ENCODE results near the gene IFI35. TPM values are rescaled to one million over a fixed set of nuclear protein-coding genes. Genes with fewer than 3 reads are reported as not detected.
A peak's percentile ranks its signal among the peaks of the same experiment; 100 is the strongest.
"Not testable (repeated sequence)": the region's sequence is repeated elsewhere in the genome, so short reads cannot be mapped to it uniquely, and the experiment has no call there.

IFI35 gene
- polyA plus RNA-seq (2013, experiment 1 of 2; ENCODE audit: insufficient read length) = 16.7 TPM
- 19.3 TPM for polyA plus RNA-seq (2013, experiment 2 of 2; ENCODE audit: insufficient read length)

GRCh38 chr17:43006639-43007551, at the start of gene IFI35:
IFI35 (plus strand) TSS chr17:43006784; CDS start chr17:43006948, 164 bp downstream.
- DNase-seq = peak; percentile 80

- peak; percentile 92 for DNase-seq
These were observed 42.2 kb upstream of the IFI35 start, which contains the start of gene AARSD1 for GRCh38 chr17:42964161-42964932. AARSD1 (minus strand) TSS chr17:42964454; CDS start chr17:42964440, 14 bp downstream.

GRCh38 chr17:42967925-42968324, 38.7 kb upstream of the IFI35 start:
- no peak for DNase-seq

GRCh38 chr17:42969001-42969581, 37.5 kb upstream of the IFI35 start:
- DNase-seq = peak; percentile 7

- DNase-seq = no peak
These were observed 35.0 kb upstream of the IFI35 start for GRCh38 chr17:42971589-42971988.

- DNase-seq = not testable (repeated sequence)
These were observed 33.3 kb upstream of the IFI35 start for GRCh38 chr17:42973323-42973722.

GRCh38 chr17:42975265-42975664, 31.3 kb upstream of the IFI35 start:
- DNase-seq = no peak

- DNase-seq = not testable (repeated sequence)
These were observed 30.9 kb upstream of the IFI35 start for GRCh38 chr17:42975701-42976100.

GRCh38 chr17:42979511-42980273, 26.9 kb upstream of the IFI35 start, which contains the start of gene PTGES3L:
PTGES3L (minus strand) TSS chr17:42980080; CDS start chr17:42980053, 27 bp downstream.
- peak; percentile 59 for DNase-seq

GRCh38 chr17:42980274-42980765, 26.3 kb upstream of the IFI35 start, which contains the start of gene RUNDC1:
RUNDC1 (plus strand) TSS chr17:42980565; CDS start chr17:42980577, 12 bp downstream.
- DNase-seq = peak; percentile 84

GRCh38 chr17:42980766-42981397, 25.7 kb upstream of the IFI35 start:
- peak; percentile 28 for DNase-seq

GRCh38 chr17:42982266-42982665, 24.3 kb upstream of the IFI35 start:
- no peak for DNase-seq

GRCh38 chr17:42985225-42985624, 21.4 kb upstream of the IFI35 start:
- DNase-seq = no peak

GRCh38 chr17:42989141-42989540, 17.4 kb upstream of the IFI35 start:
- DNase-seq = no peak

- peak; percentile 45 for DNase-seq
These were observed 16.6 kb upstream of the IFI35 start for GRCh38 chr17:42989726-42990652.

- no peak for DNase-seq
These were observed 15.1 kb upstream of the IFI35 start for GRCh38 chr17:42991471-42991870.

- no peak for DNase-seq
These were observed 13.7 kb upstream of the IFI35 start for GRCh38 chr17:42992872-42993271.

- DNase-seq = not testable (repeated sequence)
These were observed 12.7 kb upstream of the IFI35 start for GRCh38 chr17:42993913-42994312.

- no peak for DNase-seq
These were observed 9.1 kb upstream of the IFI35 start for GRCh38 chr17:42997390-42997983.
